ENCODE data around the gene ZBTB38. TPM values are rescaled to one million over a fixed set of nuclear protein-coding genes. Genes with fewer than 3 reads are reported as not detected.

ZBTB38 gene
- total RNA-seq, 2 donors from 2014 or later = 62.9 to 72.6 TPM

DNA sequence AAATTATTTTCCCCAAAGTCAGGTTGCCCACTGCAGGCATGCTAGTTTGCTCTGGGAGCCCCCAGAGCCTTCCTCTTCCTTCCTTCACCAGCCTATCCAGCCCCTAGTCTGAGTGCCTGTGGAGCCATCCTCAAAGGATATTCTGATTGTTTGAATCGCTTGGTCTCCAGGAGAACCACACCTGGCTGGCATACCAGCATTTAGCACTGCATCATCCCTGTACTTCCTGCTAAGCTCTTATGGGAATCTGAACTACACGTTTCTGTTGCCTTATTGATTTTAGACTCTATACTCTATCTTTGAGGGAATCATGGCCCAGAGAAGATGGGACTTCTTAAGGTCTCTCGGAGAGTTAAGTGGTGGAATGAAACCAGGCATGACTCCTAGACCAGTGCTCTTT, 26.3 kb downstream of the ZBTB38 start:
- DNase-seq (no peak), ATAC-seq (no peak)
- intact Hi-C loops (cut with DNase I) = no loop called here

DNA sequence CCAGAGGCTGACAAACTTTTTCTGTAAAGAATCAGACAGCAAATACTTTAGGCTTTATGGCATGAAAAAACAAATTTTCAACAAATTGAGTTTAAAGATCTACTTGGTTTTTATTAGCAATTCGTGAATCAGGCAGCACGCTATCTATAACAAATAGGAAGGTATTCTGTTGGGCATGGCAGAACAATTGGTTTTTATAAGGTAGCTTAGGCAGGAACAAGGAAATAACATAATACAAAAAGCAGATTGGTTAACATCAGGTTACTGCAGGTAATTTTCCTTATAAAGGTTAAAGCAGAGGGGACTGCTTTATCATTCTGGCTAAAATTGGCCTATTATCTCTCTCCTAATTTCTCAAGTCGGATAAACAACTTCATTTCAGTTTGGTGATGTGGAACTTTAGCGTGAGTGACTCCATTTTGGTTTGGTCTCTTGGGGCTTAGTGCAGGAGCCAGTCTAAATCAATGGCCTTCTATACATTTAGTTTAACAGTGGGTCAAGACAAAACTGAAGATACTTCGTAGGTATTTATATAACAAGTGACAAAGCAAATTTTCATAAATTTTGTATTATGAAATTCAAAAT, 26.8 kb downstream of the ZBTB38 start:
- ATAC-seq (no peak), DNase-seq (no peak)
- intact Hi-C loops (cut with DNase I) = no loop called here

DNA sequence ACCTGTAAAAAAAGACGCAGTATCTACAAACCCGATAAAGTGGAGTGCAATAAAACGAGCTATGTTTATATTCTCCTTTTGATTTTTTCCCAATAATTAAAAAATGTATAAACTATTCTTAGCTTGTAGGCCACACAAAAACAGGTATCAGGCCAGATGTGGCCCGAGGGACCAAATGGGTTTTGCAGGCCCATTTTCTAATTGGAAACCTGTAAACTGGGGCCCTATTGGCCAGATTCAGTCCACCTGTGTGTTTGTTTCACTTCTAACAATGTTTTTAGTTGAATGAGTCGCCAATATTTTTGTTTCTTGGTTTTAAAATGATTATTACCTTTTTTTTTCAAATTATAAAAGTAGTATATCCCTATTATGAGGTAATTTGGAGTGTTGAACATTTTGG, 29.7 kb downstream of the ZBTB38 start:
- DNase-seq (no peak), ATAC-seq (no peak)
- intact Hi-C loops (cut with DNase I) = no loop called here

DNA sequence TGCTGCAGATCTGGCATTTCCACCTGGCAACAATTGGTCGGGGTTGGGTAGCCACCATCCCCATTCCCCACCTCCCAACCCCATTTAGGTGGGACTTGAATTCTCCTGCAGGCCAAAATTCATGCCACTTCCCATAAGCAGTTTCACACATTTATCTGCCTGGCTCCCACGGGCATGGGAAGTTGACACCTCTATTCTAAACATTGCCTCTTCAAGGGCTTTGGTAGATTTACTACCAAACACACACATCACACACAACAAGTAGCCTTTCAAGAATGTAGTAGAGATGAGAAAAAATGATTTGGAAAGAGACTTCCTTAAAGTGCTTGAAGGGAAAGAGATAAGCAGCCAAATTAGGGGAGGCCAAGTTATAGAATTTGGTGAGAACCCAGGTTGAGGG, 30.9 kb downstream of the ZBTB38 start:
- intact Hi-C loops (cut with DNase I) = no loop called here
- ATAC-seq (no peak), DNase-seq (no peak)

DNA sequence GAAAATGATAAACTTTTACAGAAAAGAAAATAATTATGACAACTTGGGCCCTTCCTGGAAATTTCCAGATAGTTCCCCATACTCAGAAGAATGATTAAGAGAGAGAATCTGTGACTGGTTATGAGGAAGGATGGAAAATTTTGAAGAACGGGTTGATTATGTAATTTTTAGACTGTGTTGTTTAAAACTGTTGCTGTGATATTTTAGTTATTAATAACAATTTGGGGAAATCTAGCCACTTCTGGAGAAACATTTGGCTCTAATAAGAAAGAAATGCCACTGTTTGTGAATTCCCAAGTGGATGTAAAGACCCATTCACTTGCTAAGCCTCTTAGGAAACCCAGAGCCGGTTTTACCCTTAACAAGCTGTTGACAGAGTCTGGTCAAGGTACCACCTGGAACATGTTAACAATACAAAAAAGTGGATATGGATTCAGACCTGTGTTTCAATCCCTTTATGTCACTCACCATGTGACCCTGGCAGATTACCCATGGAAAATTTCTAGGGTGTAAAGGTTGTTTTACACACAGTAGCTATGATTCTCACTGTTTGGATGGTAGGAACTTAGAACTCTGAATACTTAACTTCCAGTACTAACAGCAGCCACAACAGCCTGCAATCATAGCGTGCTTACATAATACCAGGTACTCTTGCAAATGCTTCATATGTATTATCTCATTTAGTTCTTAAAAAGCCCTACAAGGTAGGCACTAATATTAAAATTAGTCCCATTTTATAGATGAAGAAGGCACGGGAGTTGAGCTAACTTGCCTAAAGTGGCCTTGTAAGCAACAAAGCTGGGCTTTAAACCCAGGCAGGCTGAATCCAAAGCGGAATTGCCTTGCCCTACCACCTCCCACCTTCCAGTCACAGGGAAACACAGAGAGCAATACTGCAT, 32.0 kb downstream of the ZBTB38 start:
- ATAC-seq (no peak), DNase-seq (no peak)
- intact Hi-C loops (cut with DNase I) = loop anchor here in 1 of 2 donors (5.0 kb wide), 2 partner anchors 33 to 37 kb away; partner anchors contain the start of gene ZBTB38

DNA sequence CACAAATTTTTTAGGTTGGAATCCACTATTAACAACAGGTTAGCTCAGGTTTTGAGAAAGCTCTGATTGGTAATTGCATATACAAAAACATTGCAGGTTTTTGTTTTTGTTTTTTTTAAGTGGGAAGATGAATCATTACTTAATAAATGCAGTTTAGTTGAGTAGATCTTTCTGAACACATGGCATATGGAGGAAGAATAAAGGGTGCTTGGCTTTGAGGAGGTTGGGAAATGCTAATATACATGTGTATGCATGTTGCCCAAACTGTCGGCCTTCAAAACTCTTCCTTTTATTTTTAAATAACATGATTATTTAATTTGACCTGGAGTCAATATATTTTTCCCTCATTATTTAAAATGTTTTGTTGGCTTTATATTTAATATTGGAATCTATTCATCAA, 32.8 kb downstream of the ZBTB38 start:
- intact Hi-C loops (cut with DNase I) = loop anchor here in 1 of 2 donors (5.0 kb wide), 2 partner anchors 34 to 36 kb away; partner anchors contain the start of gene ZBTB38
- DNase-seq = no peak
- ATAC-seq = no peak

DNA sequence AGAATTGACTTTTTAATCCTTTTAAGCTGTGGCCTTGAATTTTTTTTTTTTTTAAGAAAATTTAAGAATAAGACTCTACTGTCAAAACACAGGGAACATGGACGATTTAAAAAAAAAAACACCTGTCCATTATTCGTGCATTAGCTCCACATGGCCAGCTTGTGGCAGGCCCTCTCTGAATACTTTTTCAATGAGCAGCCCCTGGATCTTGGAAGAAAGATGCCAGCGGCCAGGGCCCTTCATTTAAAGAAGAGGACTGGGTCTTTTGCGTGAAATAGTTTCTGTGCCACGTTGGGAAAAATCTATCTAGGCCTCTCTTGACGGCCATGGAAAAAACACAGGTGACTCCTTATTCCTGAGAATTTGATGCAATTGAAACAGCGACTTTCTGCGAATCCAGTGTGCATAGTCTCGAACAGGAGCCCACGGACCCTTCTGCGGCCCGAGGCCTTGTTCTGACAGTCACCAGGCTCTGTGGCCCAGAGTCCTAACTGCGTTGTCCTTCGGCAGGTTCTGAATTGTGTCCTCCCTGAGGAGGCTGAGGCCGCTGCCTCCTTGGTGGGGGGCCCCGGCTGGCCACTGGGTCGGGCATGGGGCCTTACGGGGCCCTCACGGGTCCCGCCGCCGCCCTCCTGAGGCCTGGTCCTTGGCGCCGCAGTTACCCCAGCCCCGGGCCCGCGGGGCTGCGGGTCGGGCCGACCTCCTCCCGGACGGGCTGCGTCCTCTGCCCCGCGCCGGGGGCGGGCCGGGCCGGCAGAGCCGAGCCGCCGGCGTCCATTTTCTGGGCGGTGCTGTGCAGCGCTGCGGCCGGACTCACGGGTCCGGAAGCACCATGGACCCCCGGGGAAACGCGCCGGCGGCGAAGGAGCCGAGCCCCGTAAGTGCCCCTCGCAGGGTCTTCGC, 33.5 kb downstream of the ZBTB38 start:
- DNase-seq (peak; percentile 60), ATAC-seq (peak; percentile 85 to 92)
- intact Hi-C loops (cut with DNase I) = loop anchor here in 1 of 2 donors (5.0 kb wide), 2 partner anchors 35 kb away; partner anchors contain the start of gene ZBTB38

DNA sequence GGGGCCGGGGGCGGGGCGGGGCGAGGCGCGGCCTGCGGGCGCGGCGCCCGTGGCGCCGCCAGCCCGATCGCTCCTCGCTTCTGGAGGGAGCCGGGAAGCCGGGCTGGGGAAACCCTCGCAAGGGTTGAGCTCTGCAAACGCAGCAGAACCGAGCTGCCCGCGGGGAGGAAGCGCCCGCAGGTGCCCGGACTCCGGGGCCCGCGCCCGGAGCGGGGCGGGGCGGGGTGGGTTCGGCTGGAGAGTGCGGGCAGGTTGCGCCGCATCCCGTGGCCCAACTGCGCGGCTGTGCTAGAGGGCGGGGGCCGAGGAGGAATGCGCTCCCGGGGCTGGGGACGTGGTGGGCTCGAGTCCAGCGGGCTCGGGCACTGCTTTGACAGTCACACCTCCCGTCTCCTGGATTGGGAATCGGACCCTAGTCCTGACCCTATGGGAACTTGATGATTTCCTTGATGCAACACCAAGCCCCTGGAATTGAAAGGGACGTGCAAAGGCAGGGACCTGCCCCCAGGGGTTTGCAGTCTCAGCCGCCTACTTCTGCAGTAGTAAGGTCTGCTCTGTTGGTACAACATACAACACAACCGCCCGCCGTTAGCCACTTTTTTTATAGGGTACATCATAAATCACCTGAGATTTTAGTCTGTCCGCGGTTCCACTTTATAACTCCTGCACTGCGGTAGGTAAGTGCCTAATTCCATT, 34.3 kb downstream of the ZBTB38 start:
- DNase-seq (peak; percentile 77), ATAC-seq (peak; percentile 84 to 87)
- intact Hi-C loops (cut with DNase I) = loop anchor here in 1 of 2 donors (5.0 kb wide), 2 partner anchors 35 kb away; partner anchors contain the start of gene ZBTB38

DNA sequence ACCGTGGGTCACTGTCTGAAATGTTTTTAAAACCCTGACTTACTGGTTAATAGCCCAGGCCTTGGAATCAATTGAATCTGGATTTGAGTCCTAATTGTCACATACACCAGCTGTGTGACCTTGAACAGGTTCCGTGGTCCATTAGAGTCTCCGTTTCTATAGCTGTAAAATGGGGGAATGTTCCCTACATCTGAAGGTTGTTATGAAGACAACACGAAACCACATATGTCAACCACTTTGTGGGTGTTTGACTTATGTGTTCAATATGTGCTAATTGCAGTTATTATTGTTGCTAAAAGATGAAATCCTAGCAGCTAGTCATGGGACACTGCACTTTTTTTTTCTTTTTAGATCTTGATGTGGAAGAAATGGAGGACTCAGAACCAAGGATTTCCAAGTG, 35.3 kb downstream of the ZBTB38 start:
- DNase-seq = no peak
- no peak for ATAC-seq
- intact Hi-C loops (cut with DNase I) = loop anchor here in 1 of 2 donors (5.0 kb wide), 2 partner anchors 34 to 36 kb away; partner anchors contain the start of gene ZBTB38

DNA sequence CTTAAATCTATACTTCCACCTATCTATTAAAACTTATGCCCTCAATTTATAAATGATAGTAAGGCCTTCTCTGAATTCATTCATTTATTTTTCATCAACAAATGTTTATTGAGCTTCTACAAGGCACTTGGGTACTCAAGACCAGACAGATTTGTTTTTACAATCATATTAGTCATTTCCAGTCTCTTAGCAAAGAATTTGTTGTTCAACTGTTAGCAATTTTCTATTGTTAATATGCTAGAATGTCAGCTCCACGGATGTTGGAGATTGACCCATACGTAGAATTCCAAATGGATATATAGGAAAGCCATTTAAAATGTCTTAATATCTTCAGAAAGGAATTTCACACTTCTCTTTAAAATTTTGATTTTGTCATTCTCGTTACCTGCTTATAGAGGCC, 36.7 kb downstream of the ZBTB38 start:
- DNase-seq (no peak), ATAC-seq (no peak)
- intact Hi-C loops (cut with DNase I) = no loop called here

DNA sequence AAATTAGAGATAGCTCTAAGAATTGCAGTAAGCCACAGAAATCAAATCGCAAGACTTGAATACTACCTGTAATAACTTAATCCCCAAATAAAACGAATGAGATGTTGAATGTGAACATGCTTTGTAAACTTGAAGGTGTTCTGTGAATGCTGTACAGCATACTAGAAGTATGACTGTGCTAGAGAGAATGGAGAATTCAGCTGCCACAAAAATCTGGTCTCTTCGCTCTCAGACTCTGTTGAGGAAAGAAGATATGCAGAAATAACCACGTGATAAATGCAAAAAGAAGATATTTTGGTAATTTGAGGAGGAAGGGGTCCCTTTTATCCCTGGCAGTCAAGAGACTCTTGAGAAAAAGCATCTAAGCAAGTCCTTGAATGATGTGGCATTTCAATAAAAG, 37.3 kb downstream of the ZBTB38 start:
- intact Hi-C loops (cut with DNase I) = no loop called here
- no peak for DNase-seq
- ATAC-seq = no peak

DNA sequence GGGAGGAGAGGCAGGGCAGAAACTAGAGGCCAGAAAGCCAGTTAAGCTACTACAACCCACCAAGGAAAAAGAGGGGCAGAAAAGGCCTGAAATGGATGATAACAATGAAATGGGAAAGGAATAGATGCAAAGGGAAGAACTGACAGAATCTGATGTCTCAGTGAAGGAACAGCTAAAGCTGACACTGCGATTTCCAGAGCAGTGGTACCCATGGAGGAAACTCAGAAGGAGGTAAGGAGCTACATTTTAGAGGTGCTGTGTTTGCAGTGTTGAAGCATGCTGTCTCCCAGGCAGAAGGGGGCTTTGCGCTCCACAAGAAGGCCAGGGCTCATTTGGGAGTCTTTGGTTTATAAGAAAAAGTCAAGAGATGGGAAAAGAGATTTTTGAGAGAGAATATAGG, 38.0 kb downstream of the ZBTB38 start:
- ATAC-seq (no peak), DNase-seq (no peak)
- intact Hi-C loops (cut with DNase I) = no loop called here

DNA sequence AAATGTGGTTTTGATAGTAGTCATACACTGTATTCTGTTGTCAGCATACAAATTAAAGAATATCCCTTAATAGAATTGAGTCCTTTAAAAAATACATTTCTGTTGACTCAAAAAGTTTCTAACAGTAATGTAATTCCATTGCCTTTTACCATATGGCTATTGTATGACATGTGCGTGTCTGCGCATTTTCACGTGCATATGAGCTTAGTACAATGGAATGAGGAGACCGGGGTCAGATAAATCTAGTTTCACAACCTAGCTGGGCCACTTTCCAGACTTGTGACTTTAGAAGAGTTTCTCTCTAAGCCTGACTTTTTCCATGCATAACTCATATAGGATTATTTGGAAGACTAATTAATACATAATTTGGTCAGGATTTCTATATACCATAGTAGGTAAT, 38.7 kb downstream of the ZBTB38 start:
- DNase-seq = no peak
- intact Hi-C loops (cut with DNase I) = no loop called here
- no peak for ATAC-seq

DNA sequence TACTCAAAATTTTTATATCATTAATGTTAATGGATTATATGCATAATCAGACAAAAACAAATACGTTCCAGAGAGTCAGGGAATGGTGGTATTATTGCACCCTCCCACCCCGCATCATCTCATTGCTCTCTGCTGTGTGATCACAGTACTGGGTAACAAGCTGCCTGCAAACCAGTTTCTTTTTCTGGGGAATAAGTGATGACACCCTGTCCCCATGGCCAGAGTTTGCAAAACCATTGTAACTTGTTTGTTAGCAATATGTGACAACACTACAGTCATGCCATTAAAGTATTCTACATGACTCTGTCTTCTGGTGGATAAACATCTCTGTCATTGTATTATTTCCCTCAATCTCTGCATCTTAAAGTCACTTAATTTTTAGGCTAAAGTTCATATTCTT, 39.5 kb downstream of the ZBTB38 start:
- no peak for DNase-seq
- intact Hi-C loops (cut with DNase I) = no loop called here
- no peak for ATAC-seq

DNA sequence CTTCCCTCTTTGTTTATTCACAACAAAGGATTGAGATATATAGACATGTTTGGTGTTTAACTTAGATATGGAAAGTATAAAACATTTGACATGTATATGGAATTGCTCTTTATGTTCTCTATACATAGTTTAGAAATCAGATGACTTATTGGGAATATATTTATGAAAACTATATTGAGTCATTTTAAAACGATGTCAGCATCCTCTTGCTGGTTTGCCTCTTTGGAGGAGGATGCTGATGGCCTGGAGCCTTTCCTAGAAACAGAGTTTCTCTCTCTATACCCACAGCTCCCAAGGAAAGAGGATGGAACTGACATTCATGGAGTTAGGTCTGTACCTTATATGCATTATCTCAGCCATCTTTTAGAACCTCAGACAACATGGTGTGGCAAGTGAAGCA, 40.3 kb downstream of the ZBTB38 start:
- ATAC-seq (no peak), DNase-seq (no peak)
- intact Hi-C loops (cut with DNase I) = no loop called here

DNA sequence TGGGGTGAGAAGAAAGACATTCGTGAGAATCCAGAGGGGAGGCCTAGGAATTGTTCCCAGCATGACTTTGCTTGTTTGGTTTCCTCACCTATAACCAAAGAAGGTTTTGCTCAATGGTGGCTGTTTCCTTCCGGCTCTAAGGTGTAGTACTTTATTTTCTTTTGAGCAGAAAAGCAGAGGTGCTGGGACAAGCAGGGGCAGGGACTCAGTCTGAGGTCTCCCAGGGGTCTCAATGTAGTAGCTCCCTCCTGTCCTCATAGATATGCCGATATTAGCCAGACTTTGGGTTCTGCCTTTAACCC, 41.6 kb downstream of the ZBTB38 start:
- no peak for ATAC-seq
- intact Hi-C loops (cut with DNase I) = no loop called here
- DNase-seq = no peak

DNA sequence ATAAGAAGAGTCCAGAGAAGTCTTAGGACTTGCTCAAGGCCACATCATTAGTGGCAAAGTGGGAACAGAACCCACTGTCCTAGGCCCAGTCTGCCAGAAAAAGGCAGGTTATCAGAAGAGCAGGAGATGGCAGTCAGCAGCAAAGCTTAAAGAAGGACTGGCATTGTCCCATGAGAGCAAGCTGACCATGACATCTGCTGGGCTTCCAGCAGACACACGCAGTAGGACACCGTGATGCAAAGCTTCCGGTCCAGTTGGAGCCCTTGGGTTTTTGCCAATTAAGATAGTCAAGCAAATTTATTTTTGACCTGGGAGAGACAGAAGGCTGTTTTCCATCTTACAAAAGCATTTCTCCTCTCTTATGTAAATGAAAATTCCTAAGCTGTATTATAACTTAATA, 42.1 kb downstream of the ZBTB38 start:
- ATAC-seq = peak; percentile 64 to 68
- intact Hi-C loops (cut with DNase I) = no loop called here
- DNase-seq = peak; percentile 70

DNA sequence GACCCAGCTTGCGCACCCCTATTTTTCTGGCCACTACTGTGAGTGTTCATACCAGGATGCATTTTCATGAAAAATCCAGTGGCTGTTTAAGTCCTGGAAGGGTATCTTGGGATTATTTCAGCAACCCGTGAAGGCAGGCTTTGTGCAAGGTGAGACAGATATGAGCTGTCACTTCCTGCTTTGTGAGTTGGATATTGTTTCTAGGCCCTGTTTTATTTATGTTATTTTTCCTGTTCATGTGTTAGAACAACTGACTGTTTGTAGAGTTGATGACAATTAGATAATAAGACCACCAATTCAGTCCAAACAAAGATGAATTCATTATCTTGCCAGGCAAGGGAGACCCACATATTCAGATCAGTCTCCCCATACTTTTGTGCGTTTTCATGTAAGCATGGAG, 42.5 kb downstream of the ZBTB38 start:
- ATAC-seq (no peak), DNase-seq (no peak)
- intact Hi-C loops (cut with DNase I) = no loop called here

DNA sequence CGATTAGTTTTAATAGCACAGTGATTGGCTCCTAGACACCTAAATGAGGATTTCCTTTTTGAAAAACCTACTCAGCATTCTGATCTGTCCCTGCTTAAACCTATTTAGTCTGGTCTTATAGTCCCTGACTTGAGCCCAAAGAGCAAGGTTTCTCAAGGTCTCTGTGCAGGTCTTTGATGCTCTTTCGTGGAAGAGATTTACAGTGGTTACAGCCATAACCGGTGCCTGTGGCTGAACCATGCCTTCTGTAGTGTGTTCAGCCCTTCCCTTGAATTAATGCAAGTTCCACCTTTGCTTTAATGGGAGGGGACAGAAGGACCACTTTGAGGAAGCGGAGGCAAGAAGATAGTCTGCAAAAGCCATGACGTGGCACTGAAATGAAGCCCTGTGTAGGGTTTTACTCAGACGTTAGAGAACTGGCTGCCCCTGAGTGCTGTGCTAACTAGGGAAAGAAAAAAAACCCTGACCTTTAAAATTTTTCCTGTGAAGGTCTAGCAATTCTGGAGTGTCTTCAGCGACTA, 43.0 kb downstream of the ZBTB38 start:
- DNase-seq (no peak), ATAC-seq (peak; percentile 4 to 27)
- intact Hi-C loops (cut with DNase I) = no loop called here

Measured in left cardiac atrium (tissue), 4 donors.